Prostate gland (tissue), 2 donors: ENCODE results near the gene KAZN.

Experiments
- POLR2A ChIP-seq: fragments of 450-650 bp; IDR thresholded peaks from one replicate; pipeline ENCODE4 v1.6.1; 2016; ENCODE audit warnings: antibody characterized with exemption, mild to moderate bottlenecking
- TF ChIP-seq, protein P1 (sequence below), 4 experiments: fragments of 200-600 bp in 2 of 4; fragments of 450-650 bp in 2 of 4; sonication (generic) in 2 of 4; IDR thresholded peaks; 1 replicate in 3 of 4; 2 replicates in 1 of 4; pipeline ENCODE4 v1.5.1; 2016 to 2019; ENCODE audit warnings: antibody characterized with exemption in 4 of 4, mild to moderate bottlenecking in 2 of 4, moderate library complexity in 2 of 4

DNA sequence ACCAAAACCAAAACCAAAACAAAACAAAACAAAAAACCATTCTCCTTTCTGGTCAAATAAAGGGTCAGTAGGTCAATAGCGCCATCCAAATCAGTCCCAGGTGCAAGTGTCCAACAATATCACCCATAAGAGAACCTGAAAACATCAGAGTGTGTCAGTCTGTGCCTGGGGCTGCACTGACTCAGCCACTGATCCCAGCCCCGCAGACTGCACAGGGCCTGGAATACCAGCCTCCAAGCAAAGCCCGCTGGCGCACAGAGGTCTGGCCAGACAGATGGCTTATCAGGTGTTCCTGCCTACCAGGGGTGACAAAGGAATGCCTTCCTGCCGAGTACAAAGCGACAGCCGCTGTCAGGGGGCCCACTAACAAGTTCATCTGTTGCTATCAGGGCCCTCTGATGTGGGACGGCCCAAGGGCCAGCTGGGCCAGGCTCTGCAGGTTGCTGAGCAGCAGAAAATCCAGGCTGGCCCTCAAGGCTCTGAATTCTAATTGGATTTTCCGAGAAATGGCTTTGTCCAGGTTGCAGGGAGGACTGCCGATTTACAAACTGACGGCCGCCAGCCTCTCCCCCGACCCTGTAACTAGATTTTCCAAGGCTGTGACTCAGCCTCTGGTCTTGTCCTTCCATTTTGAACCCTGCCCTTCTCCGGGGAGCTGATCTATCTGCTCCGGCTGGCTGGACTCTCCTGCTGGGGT lies 541.3 kb downstream of the KAZN start:
- TF ChIP-seq, protein P1, sequence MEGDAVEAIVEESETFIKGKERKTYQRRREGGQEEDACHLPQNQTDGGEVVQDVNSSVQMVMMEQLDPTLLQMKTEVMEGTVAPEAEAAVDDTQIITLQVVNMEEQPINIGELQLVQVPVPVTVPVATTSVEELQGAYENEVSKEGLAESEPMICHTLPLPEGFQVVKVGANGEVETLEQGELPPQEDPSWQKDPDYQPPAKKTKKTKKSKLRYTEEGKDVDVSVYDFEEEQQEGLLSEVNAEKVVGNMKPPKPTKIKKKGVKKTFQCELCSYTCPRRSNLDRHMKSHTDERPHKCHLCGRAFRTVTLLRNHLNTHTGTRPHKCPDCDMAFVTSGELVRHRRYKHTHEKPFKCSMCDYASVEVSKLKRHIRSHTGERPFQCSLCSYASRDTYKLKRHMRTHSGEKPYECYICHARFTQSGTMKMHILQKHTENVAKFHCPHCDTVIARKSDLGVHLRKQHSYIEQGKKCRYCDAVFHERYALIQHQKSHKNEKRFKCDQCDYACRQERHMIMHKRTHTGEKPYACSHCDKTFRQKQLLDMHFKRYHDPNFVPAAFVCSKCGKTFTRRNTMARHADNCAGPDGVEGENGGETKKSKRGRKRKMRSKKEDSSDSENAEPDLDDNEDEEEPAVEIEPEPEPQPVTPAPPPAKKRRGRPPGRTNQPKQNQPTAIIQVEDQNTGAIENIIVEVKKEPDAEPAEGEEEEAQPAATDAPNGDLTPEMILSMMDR (IDR thresholded peaks at IDR 0.05): no peak
- TF ChIP-seq POLR2A: no peak
